A549 (cell line): ENCODE data around the gene IGSF9. TPM values are rescaled to one million over a fixed set of nuclear protein-coding genes. Genes with fewer than 3 reads are reported as not detected.

ENCODE experiments used
- ATAC-seq, 2 experiments: fragments of 200-7000 bp in 1 of 2; fragments of >200 bp in 1 of 2; cut with Nextera tagmentation in 1 of 2; cut with Tn5 transposase in 1 of 2; 3 replicates each; pipeline versions ENCODE4 v1.8.0 to v1.9.1; 2018 to 2020; ENCODE audit warnings: mild to moderate bottlenecking in 1 of 2, moderate library complexity in 1 of 2
- CTCF ChIA-PET: fragments of 300-600 bp; sonication (Branson Sonifier 250); formaldehyde crosslinking; extraction: SDS; loops from one replicate; lab custom pipeline; 2021; ENCODE audit warnings: antibody characterized with exemption, inconsistent platforms; lab: Yijun Ruan, JAX
- POLR2A ChIA-PET: fragments of 350-600 bp; formaldehyde crosslinking; extraction: SDS; loops from one replicate; lab custom pipeline; 2021; ENCODE audit warnings: antibody characterized with exemption, inconsistent platforms; lab: Yijun Ruan, JAX
- DNase-seq, 2 experiments: peaks; one replicate each; pipeline versions ENCODE4 v3.0.0 to v3.0.0-alpha.2; 2011 to 2016; ENCODE audit warnings: low read depth in 1 of 2, low spot score in 1 of 2
- FAIRE-seq: peaks from 2 replicates; lab custom pipeline; 2011; peaks lifted over from hg19 to GRCh38; lab: Jason Lieb, UNC
- H3K27ac ChIP-seq, 2 experiments: fragments of >200 bp; sonication (Bioruptor Twin); formaldehyde crosslinking; 3 replicates each; pipeline ENCODE4 v1.5.1; 2016 to 2017
- H3K4me1 ChIP-seq: fragments of >200 bp; sonication (Bioruptor Twin); formaldehyde crosslinking; 3 replicates; pipeline ENCODE4 v1.6.1; 2016
- H3K4me2 ChIP-seq: fragments of >200 bp; sonication (Bioruptor Twin); formaldehyde crosslinking; 3 replicates; pipeline ENCODE4 v1.6.1; 2016
- H3K4me3 ChIP-seq: fragments of >200 bp; sonication (Bioruptor Twin); formaldehyde crosslinking; 3 replicates; pipeline ENCODE4 v1.5.1; 2016
- H3K9me3 ChIP-seq: fragments of >200 bp; sonication (Bioruptor Twin); formaldehyde crosslinking; 3 replicates; pipeline ENCODE4 v1.6.1; 2016
- BCL3 ChIP-seq: fragments of >200 bp; sonication (Bioruptor Twin); formaldehyde crosslinking; IDR thresholded peaks from 3 replicates; pipeline ENCODE4 v1.6.1; 2016
- BHLHE40 ChIP-seq: IDR thresholded peaks from 2 replicates; pipeline ENCODE4 v1.6.1; 2012; ENCODE audit warnings: low read depth, low read length, inconsistent platforms
- CEBPB ChIP-seq, 2 experiments: fragments of >200 bp in 1 of 2; sonication (Bioruptor Twin) in 1 of 2; formaldehyde crosslinking in 1 of 2; IDR thresholded peaks; 2 replicates each; pipeline ENCODE4 v1.6.1; 2012 to 2016
- CTCF ChIP-seq: fragments of >200 bp; sonication (Bioruptor Twin); formaldehyde crosslinking; IDR thresholded peaks from 3 replicates; pipeline ENCODE4 v1.5.1; 2016
- EHMT2 ChIP-seq: fragments of 200-600 bp; sonication (generic); IDR thresholded peaks from 2 replicates; pipeline ENCODE4 v1.6.1; 2016; ENCODE audit warnings: antibody characterized with exemption, low read depth, mild to moderate bottlenecking, moderate library complexity
- FOSB ChIP-seq: fragments of 250-450 bp; sonication (Bioruptor Pico); IDR thresholded peaks from 2 replicates; pipeline ENCODE4 v1.5.0; 2020; ENCODE audit warnings: mild to moderate bottlenecking, moderate library complexity
- FOXS1 ChIP-seq: fragments of 250-450 bp; sonication (Bioruptor Pico); IDR thresholded peaks from 2 replicates; pipeline ENCODE4 v1.5.0; 2020; ENCODE audit warnings: mild to moderate bottlenecking, moderate library complexity
- GATA3 ChIP-seq: IDR thresholded peaks from 2 replicates; pipeline ENCODE4 v1.6.1; 2012; ENCODE audit warnings: borderline replicate concordance
- HES2 ChIP-seq: fragments of >200 bp; sonication (Bioruptor Twin); formaldehyde crosslinking; IDR thresholded peaks from 2 replicates; pipeline ENCODE4 v1.6.1; 2016
- HMGXB4 ChIP-seq: fragments of 250-450 bp; sonication (Bioruptor Pico); IDR thresholded peaks from 2 replicates; pipeline ENCODE4 v1.5.0; 2021; ENCODE audit warnings: mild to moderate bottlenecking, moderate library complexity, borderline replicate concordance
- HOXB13 ChIP-seq: fragments of 250-450 bp; sonication (Bioruptor Pico); IDR thresholded peaks from 2 replicates; pipeline ENCODE4 v1.5.0; 2020; ENCODE audit warnings: low read depth, mild to moderate bottlenecking, moderate library complexity
- HOXB5 ChIP-seq: fragments of 250-450 bp; sonication (Bioruptor Pico); IDR thresholded peaks from 2 replicates; pipeline ENCODE4 v1.5.0; 2020; ENCODE audit warnings: mild to moderate bottlenecking, moderate library complexity
- JUN ChIP-seq, 2 experiments: fragments of >200 bp; sonication (Bioruptor Twin); formaldehyde crosslinking; IDR thresholded peaks; 2 replicates in 1 of 2; 3 replicates in 1 of 2; pipeline ENCODE4 v1.6.1; 2016 to 2017
- KDM5A ChIP-seq: fragments of 200-600 bp; sonication (generic); IDR thresholded peaks from 2 replicates; pipeline ENCODE4 v1.6.1; 2016; ENCODE audit warnings: antibody characterized with exemption, mild to moderate bottlenecking
- MAX ChIP-seq: IDR thresholded peaks from 2 replicates; pipeline ENCODE4 v1.6.1; 2012
- MAZ ChIP-seq: fragments of 150-350 bp; IDR thresholded peaks from 2 replicates; pipeline ENCODE4 v1.6.1; 2014; ENCODE audit warnings: antibody characterized with exemption, low read depth, low read length, borderline replicate concordance
- NFE2L2 ChIP-seq: fragments of 150-350 bp; conservative IDR thresholded peaks from 2 replicates; pipeline ENCODE4 v1.6.1; 2014; ENCODE audit warnings: low read length
- PBX3 ChIP-seq: IDR thresholded peaks from 2 replicates; pipeline ENCODE4 v1.6.1; 2012
- PHF8 ChIP-seq: fragments of 200-600 bp; sonication (generic); IDR thresholded peaks from 2 replicates; pipeline ENCODE4 v1.6.1; 2016; ENCODE audit warnings: low read depth, mild to moderate bottlenecking, antibody characterized with exemption, moderate library complexity, borderline replicate concordance
- RARB ChIP-seq: fragments of 250-450 bp; sonication (Bioruptor Pico); IDR thresholded peaks from 2 replicates; pipeline ENCODE4 v1.8.0; 2021; ENCODE audit warnings: mild to moderate bottlenecking, moderate library complexity
- RNF2 ChIP-seq: fragments of 200-600 bp; sonication (generic); IDR thresholded peaks from 2 replicates; pipeline ENCODE4 v1.6.1; 2016; ENCODE audit warnings: low read depth, mild to moderate bottlenecking, antibody characterized with exemption, moderate library complexity, borderline replicate concordance
- SMC3 ChIP-seq: fragments of >200 bp; sonication (Bioruptor Twin); formaldehyde crosslinking; IDR thresholded peaks from 3 replicates; pipeline ENCODE4 v1.6.1; 2018; ENCODE audit warnings: inconsistent platforms
- TFCP2L1 ChIP-seq: fragments of 250-450 bp; sonication (Bioruptor Pico); IDR thresholded peaks from 2 replicates; pipeline ENCODE4 v1.5.0; 2021; ENCODE audit warnings: mild to moderate bottlenecking
- ZC3H11A ChIP-seq: fragments of 450-650 bp; IDR thresholded peaks from 2 replicates; pipeline ENCODE4 v1.6.1; 2014; ENCODE audit warnings: antibody characterized with exemption, mild to moderate bottlenecking
- WGBS: methylation state at CpG from one replicate; pipeline ENCODE4 v1.1.6; 2017; ENCODE audit errors: missing lambda C conversion rate; 5-methylcytosine and 5-hydroxymethylcytosine counted together
- polyA plus RNA-seq, 4 experiments: library from polyadenylated mRNA; depleted of rRNA in 3 of 4; stranded (reverse); fragments of >200 nt; fragmentation: RNase III in 1 of 4; extraction: RNeasy Plus Mini Kit Qiagen cat#74134 plus additional on column Dnase treatment in 1 of 4; gene quantifications; 2 replicates in 3 of 4; 3 replicates in 1 of 4; pipeline ENCODE4 v1.2.3, GENCODE V29; 2011 to 2017

IGSF9 gene
- polyA plus RNA-seq, 2 of the 4 experiments (the other 2 are of a cell fraction): 0.06 to 0.54 TPM

GRCh38 chr1:159881622-159882526 is 63.5 kb downstream of the IGSF9 start (continued):
- no peak for TF ChIP-seq HOXB13 (CRISPR knock-in tag)
- no peak for TF ChIP-seq PHF8
- TF ChIP-seq, all 56 proteins: peak for 11

GRCh38 chr1:159880430-159880829 is 65.0 kb downstream of the IGSF9 start:
- DNase-seq (no peak), FAIRE-seq (no peak), ATAC-seq (no peak)
- Histone ChIP-seq H3K27ac (peak overlapping the region; percentile 47 to 70), H3K9me3 (no peaks in the 10 kb centered on the region), H3K4me1 (peaks cover 39% of the 10 kb centered on the region), H3K4me3 (no peak overlapping the region), H3K4me2 (peak overlapping the region; percentile 51)
- ChIA-PET CTCF (interaction anchor here (0.9 to 5.8 kb wide), 6 partner anchors 11 to 137 kb away, joined by 3 to 64 read pairs (median 6); partner anchors contain the start of genes DUSP23 and FCRL6), POLR2A (no interaction called here)
- WGBS: 89% methylated on average over 3 of the region's 3 CpGs
- TF ChIP-seq MAX (0 out of 2 replicates have a peak, but pooled peaks have one; percentile 6), HMGXB4 (CRISPR knock-in tag) (no peak), CEBPB (IDR thresholded peaks at IDR 0.05) (no peak)
- TF ChIP-seq, all 56 proteins: peak for 1

GRCh38 chr1:159879977-159880376 is 65.4 kb downstream of the IGSF9 start:
- FAIRE-seq (no peak), ATAC-seq (no peak), DNase-seq (peak in 1 of 2 experiments; percentile 52)
- POLR2A ChIA-PET: no interaction called here
- Histone ChIP-seq H3K4me3 (no peak overlapping the region), H3K27ac (peak overlapping the region; percentile 47 to 70), H3K4me1 (peaks cover 39% of the 10 kb centered on the region), H3K9me3 (no peaks in the 10 kb centered on the region), H3K4me2 (peak overlapping the region; percentile 51)
- 52% methylated on average over 4 of the region's 4 CpGs for WGBS
- CTCF ChIA-PET: interaction anchor here (0.9 to 5.8 kb wide), 6 partner anchors 11 to 137 kb away, joined by 3 to 64 read pairs (median 8); no protein-coding TSS in a partner anchor
- TF ChIP-seq TFCP2L1 (CRISPR knock-in tag) (no peak), BCL3 (no peak), RARB (CRISPR knock-in tag) (no peak), GATA3 (no peak), BHLHE40 (no peak), FOSB (CRISPR knock-in tag) (no peak), CEBPB (IDR thresholded peaks at IDR 0.05) (peak; percentile 91 to 94), RNF2 (no peak), KDM5A (no peak), HOXB5 (CRISPR knock-in tag) (0 out of 2 replicates have a peak, but pooled peaks have one; percentile 12), JUN (IDR thresholded peaks at IDR 0.05) (0 out of 5 replicates have a peak, but pooled peaks of 1 of the 2 experiments have one; percentile 21), MAZ (no peak), HMGXB4 (CRISPR knock-in tag) (no peak), SMC3 (no peak), ZC3H11A (no peak), HES2 (peak; percentile 61; the same call in 1 of the 2 replicates), EHMT2 (no peak), PHF8 (no peak), PBX3 (no peak), FOXS1 (CRISPR knock-in tag) (no peak), CTCF (no peak), NFE2L2 (peak; percentile 96)
